Activated CD4-positive, alpha-beta memory T cell treated with anti-CD3 and anti-CD28 coated beads, Interleukin-2, amount 10 ng/mL, durations not matched to agents 7 days and 5 days (primary cell): ENCODE measurements around the gene GRK3. TPM values are rescaled to one million over a fixed set of nuclear protein-coding genes. Genes with fewer than 3 reads are reported as not detected.

Experiments
- CTCF ChIA-PET: fragments of 350-600 bp; sonication (Branson Sonifier 250); formaldehyde crosslinking; loops from one replicate; lab custom pipeline; 2021; ENCODE audit warnings: antibody characterized with exemption, inconsistent platforms; lab: Charles Lee
- POLR2A ChIA-PET: fragments of 350-600 bp; sonication (Branson Sonifier 250); formaldehyde crosslinking; loops from one replicate; lab custom pipeline; 2021; ENCODE audit warnings: antibody characterized with exemption; lab: Charles Lee
- DNase-seq: peaks from one replicate; pipeline ENCODE4 v3.0.0-alpha.2; 2020
- H3K27ac Mint-ChIP-seq: one replicate; pipeline ENCODE4 v1.8.0; 2021; ENCODE audit warnings: mild to moderate bottlenecking, mixed read lengths
- H3K27me3 Mint-ChIP-seq: one replicate; pipeline ENCODE4 v1.8.0; 2021; ENCODE audit warnings: mixed read lengths
- H3K36me3 Mint-ChIP-seq: one replicate; pipeline ENCODE4 v1.8.0; 2021; ENCODE audit warnings: low read depth, mixed read lengths
- H3K4me1 Mint-ChIP-seq: one replicate; pipeline ENCODE4 v1.8.0; 2021; ENCODE audit warnings: mixed read lengths
- H3K4me3 Mint-ChIP-seq: one replicate; pipeline ENCODE4 v1.8.0; 2021; ENCODE audit warnings: mild to moderate bottlenecking, mixed read lengths
- H3K9me3 Mint-ChIP-seq: one replicate; pipeline ENCODE4 v1.8.0; 2021; ENCODE audit warnings: mixed read lengths
- total RNA-seq, 2 experiments: library from RNA; stranded (reverse); gene quantifications; one replicate each; pipeline ENCODE4 v1.2.3, GENCODE V29; 2021

The GRK3 gene
- total RNA-seq, 2 experiments from 2014 or later, result 24.1 to 25.5 TPM

GRCh38 chr22:25726241-25726640 lies 161.8 kb downstream of the GRK3 start:
- H3K9me3 Mint-ChIP-seq, result no peaks in the 10 kb centered on the region
- peak overlapping the region; percentile 11 for H3K27ac Mint-ChIP-seq
- H3K27me3 Mint-ChIP-seq, result no peaks in the 10 kb centered on the region
- ChIA-PET POLR2A (no interaction called here), CTCF (interaction anchor here (0.7 to 1.6 kb wide), 3 partner anchors 47 to 279 kb away, joined by 3 to 5 read pairs (median 3); no protein-coding TSS in a partner anchor)
- peaks cover 10% of the 10 kb centered on the region for H3K36me3 Mint-ChIP-seq
- H3K4me1 Mint-ChIP-seq, result peaks cover 14% of the 10 kb centered on the region
- DNase-seq, result no peak
- no peak overlapping the region for H3K4me3 Mint-ChIP-seq

- no peaks in the 10 kb centered on the region for H3K27me3 Mint-ChIP-seq
- ChIA-PET POLR2A (no interaction called here), CTCF (interaction anchor here (1.1 kb wide), 1 partner anchor 280 kb away, joined by 4 read pairs; no protein-coding TSS in a partner anchor)
- no peak for DNase-seq
- peaks cover 6% of the 10 kb centered on the region for H3K36me3 Mint-ChIP-seq
- no peak overlapping the region for H3K4me3 Mint-ChIP-seq
- H3K27ac Mint-ChIP-seq, result no peak overlapping the region
- H3K4me1 Mint-ChIP-seq, result peaks cover 19% of the 10 kb centered on the region
- no peaks in the 10 kb centered on the region for H3K9me3 Mint-ChIP-seq
Measured at GRCh38 chr22:25728071-25728470, 163.6 kb downstream of the GRK3 start.

DNA sequence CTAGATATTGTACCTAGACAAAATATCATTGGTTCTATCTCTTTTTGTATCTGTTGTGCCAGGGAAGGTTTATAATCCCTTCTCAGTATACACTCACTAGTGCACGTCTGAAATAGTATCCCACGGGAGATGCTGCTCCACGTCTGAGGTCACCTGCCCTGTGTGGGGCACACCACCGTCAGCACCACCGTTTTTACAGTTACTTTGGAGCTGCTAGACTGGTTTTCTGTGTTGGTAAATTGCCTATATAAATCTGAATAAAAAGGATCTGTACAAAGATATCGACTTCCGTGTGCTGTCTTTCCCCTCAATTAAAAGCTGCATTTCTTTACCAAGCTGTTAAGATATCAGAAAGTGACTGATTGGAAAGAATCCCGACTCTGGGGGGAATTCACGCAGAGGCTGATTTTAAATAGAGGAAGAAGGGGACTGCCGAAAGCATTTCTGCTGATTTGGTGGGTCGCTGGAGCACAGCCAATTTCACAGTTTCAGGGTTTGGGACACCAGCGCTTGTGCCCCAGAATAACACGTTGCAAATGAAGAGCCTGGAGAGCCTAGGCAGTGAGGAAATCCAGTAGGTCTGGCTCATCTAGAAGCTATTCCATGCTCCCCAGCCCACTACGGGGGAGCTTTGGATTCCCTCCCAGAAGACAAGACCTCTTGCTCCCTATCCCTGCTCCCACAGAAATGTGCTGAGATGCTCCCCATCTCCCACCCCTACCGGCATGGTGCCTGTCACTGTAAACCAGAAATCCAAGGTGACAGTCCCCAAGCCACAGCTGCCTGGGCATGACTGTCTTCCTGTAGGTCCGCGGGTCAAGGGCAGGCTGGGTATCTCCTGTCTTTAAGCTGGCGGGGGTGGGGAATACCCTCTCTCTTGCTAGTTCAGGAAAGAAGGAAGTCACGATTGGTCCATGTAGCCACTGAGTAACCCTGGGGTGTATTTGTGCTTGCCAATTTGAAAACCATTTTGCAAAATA lies 164.8 kb downstream of the GRK3 start:
- ChIA-PET CTCF (interaction anchor here (1.8 kb wide), 1 partner anchor 44 kb away, joined by 7 read pairs; no protein-coding TSS in a partner anchor), POLR2A (interaction anchor here (0.9 kb wide), 1 partner anchor 28 kb away, joined by 3 read pairs; no protein-coding TSS in a partner anchor)
- no peak for DNase-seq
- H3K9me3 Mint-ChIP-seq, result peaks cover 3% of the 10 kb centered on the region
- no peaks in the 10 kb centered on the region for H3K27me3 Mint-ChIP-seq
- H3K27ac Mint-ChIP-seq, result no peak overlapping the region
- peaks cover 24% of the 10 kb centered on the region for H3K4me1 Mint-ChIP-seq
- peaks cover 5% of the 10 kb centered on the region for H3K36me3 Mint-ChIP-seq
- no peak overlapping the region for H3K4me3 Mint-ChIP-seq

DNA sequence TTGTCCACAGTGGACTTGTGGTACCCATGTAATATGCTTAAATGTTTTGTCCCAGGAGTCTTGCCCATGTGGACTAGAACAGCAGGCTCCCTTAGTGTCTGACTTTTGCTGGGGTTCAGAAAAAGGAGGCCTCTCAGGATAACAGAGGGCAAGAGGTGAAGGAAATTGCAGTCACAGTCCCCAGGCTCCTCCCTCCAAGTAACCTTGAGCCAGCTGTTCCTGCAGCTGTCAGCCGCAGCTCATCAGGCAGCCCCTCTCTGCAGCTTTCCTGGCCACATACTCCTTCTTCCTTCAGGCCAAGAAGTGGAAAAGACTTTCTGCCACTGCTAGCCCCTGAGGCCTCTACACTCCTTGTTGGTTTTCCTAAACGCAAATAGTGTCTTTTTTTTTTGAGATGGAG lies 171.2 kb downstream of the GRK3 start:
- POLR2A ChIA-PET, result interaction anchor here (0.7 to 2.9 kb wide), 5 partner anchors 9 to 33 kb away, joined by 3 to 49 read pairs (median 4); no protein-coding TSS in a partner anchor
- Mint-ChIP-seq H3K27ac (peak overlapping the region; percentile 98), H3K9me3 (peaks cover 6% of the 10 kb centered on the region), H3K4me1 (peaks cover 58% of the 10 kb centered on the region), H3K4me3 (no peak overlapping the region), H3K36me3 (peaks cover 30% of the 10 kb centered on the region), H3K27me3 (no peaks in the 10 kb centered on the region)
- CTCF ChIA-PET, result interaction anchor here (2.5 kb wide), 1 partner anchor 14 kb away, joined by 23 read pairs; no protein-coding TSS in a partner anchor
- no peak for DNase-seq

DNA sequence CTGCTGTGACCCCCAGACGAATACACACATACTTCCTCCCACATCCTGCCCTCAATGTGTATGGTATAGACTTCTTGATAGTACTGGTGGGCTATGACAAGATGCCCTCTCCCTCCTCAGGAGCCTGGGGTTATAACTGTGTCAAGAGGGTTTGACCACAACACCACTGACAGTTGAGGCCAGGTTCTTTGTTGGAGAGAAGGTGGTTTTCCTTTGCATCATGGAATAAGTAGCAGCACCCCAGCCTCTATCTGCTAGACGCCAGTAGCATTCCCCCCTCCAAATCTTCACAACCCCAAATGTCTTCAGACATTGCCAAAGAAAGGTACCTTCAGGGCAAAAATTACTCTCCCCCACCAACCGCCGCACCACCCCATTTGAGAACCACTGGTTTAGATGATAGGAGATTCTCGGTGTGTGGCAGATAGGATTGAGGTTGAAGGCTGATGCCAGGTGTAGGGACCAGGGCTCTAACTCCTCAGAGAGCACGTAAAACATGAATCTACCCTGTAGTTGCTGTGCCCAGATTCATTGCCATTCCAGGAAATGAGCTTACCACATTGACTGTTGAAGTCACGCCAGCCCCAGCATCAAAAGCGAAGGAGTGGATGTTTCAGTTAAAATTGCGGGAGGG lies 172.0 kb downstream of the GRK3 start:
- Mint-ChIP-seq H3K4me1 (peaks cover 57% of the 10 kb centered on the region), H3K9me3 (peaks cover 8% of the 10 kb centered on the region), H3K27ac (peak overlapping the region; percentile 98), H3K4me3 (peak overlapping the region; percentile 39), H3K27me3 (no peaks in the 10 kb centered on the region), H3K36me3 (peaks cover 34% of the 10 kb centered on the region)
- POLR2A ChIA-PET, result interaction anchor here (1.1 to 2.9 kb wide), 6 partner anchors 9 to 289 kb away, joined by 4 to 49 read pairs (median 7); no protein-coding TSS in a partner anchor
- CTCF ChIA-PET, result interaction anchor here (1.1 to 2.5 kb wide), 3 partner anchors 12 to 36 kb away, joined by 4 to 23 read pairs (median 6); no protein-coding TSS in a partner anchor
- DNase-seq, result peak; percentile 82

- no peak overlapping the region for H3K4me3 Mint-ChIP-seq
- peak overlapping the region; percentile 42 for H3K27ac Mint-ChIP-seq
Measured at GRCh38 chr22:25739659-25740344, 175.3 kb downstream of the GRK3 start.

DNA sequence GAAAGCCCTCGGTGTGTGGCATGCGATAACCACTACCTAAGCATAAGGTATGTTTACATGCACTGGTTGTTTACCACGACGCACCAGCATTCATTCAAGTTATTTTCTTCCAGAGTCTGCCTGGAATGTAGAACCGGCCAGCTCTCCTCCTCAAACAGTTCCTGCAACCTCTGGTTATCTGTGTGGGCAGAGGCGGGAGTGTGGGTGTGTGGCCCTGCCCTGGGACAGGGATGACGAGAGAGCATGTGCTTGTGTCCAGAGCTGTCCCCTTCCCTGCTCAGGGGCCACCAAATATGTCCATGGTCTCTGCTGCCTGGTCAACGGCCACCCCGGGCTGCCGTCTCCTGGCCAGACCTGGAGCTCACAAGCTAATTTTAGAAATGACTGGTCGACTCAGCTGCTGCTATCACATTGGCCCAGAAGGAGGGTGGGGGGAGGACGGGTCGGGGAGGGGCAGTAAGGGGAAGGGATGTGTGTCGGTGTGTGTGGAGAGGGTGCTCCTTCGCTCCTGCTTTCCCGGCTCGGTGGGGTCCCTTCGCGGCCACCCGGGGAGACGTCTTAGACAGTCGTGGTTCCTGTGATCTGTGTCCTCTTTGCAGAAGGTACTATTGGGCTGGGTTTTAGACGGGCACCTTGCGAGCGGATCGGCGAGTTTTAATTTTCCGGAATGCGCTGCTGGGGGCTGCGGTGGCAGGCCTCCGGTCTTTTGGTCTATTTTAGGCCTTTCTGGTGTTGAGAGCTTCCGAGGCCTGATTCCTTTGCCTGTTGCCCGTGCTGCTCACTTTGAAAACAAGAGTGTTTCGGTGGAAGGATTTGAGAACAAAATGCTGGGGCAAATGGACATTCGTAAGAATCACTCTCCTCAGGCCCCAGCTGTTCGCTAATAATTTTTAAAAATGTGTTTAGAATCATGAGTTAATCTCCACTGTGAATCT lies 177.5 kb downstream of the GRK3 start, which contains the start of gene MYO18B:
Gene MYO18B, plus strand, starts transcription at position 497 of the 935 bp plus-strand sequence. CDS start 18,905 bp downstream, outside the sequence.
- H3K4me1 Mint-ChIP-seq, result peaks cover 54% of the 10 kb centered on the region
- DNase-seq, result no peak
- no peak within 1 kb of the TSS for H3K4me3 Mint-ChIP-seq
- ChIA-PET POLR2A (interaction anchor here (0.6 kb wide), 1 partner anchor 179 kb away, joined by 3 read pairs; no protein-coding TSS in a partner anchor), CTCF (no interaction called here)
- peaks cover 6% of the 10 kb centered on the region for H3K9me3 Mint-ChIP-seq
- no peaks in the 10 kb centered on the region for H3K27me3 Mint-ChIP-seq
- peak within 1 kb of the TSS; percentile 26 for H3K27ac Mint-ChIP-seq
- H3K36me3 Mint-ChIP-seq, result peaks cover 38% of the 10 kb centered on the region

More at GRCh38 chr22:25739659-25740344, 175.3 kb downstream of the GRK3 start:
- Mint-ChIP-seq H3K9me3 (peaks cover 6% of the 10 kb centered on the region), H3K36me3 (peaks cover 41% of the 10 kb centered on the region), H3K27me3 (no peaks in the 10 kb centered on the region), H3K4me1 (peaks cover 58% of the 10 kb centered on the region)
- POLR2A ChIA-PET, result no interaction called here
- DNase-seq, result no peak
- CTCF ChIA-PET, result no interaction called here

GRCh38 chr22:25742918-25743708 lies 178.6 kb downstream of the GRK3 start:
- Mint-ChIP-seq H3K4me3 (no peak overlapping the region), H3K27ac (no peak overlapping the region), H3K27me3 (no peaks in the 10 kb centered on the region), H3K4me1 (peaks cover 53% of the 10 kb centered on the region), H3K9me3 (peaks cover 9% of the 10 kb centered on the region), H3K36me3 (peaks cover 41% of the 10 kb centered on the region)
- POLR2A ChIA-PET, result no interaction called here
- no peak for DNase-seq
- CTCF ChIA-PET, result no interaction called here

- no peak overlapping the region for H3K27ac Mint-ChIP-seq
- POLR2A ChIA-PET, result interaction anchor here (1.2 to 1.5 kb wide), 2 partner anchors 8 to 9 kb away, joined by 3 to 8 read pairs; no protein-coding TSS in a partner anchor
Measured at GRCh38 chr22:25744694-25745093, 180.2 kb downstream of the GRK3 start.

GRCh38 chr22:25745341-25746011 lies 181.0 kb downstream of the GRK3 start:
- no peak for DNase-seq
- POLR2A ChIA-PET, result interaction anchor here (1.2 to 1.5 kb wide), 3 partner anchors 8 to 35 kb away, joined by 3 to 8 read pairs (median 4); no protein-coding TSS in a partner anchor
- Mint-ChIP-seq H3K27ac (peak overlapping the region; percentile 78), H3K4me3 (no peak overlapping the region), H3K4me1 (peaks cover 66% of the 10 kb centered on the region), H3K36me3 (peaks cover 53% of the 10 kb centered on the region), H3K27me3 (no peaks in the 10 kb centered on the region), H3K9me3 (peaks cover 7% of the 10 kb centered on the region)
- CTCF ChIA-PET, result interaction anchor here (1.1 kb wide), 1 partner anchor 12 kb away, joined by 3 read pairs; no protein-coding TSS in a partner anchor

More at GRCh38 chr22:25744694-25745093, 180.2 kb downstream of the GRK3 start:
- H3K4me1 Mint-ChIP-seq, result peaks cover 60% of the 10 kb centered on the region
- CTCF ChIA-PET, result interaction anchor here (1.1 kb wide), 1 partner anchor 12 kb away, joined by 3 read pairs; no protein-coding TSS in a partner anchor
- H3K27me3 Mint-ChIP-seq, result no peaks in the 10 kb centered on the region
- DNase-seq, result no peak
- H3K9me3 Mint-ChIP-seq, result peaks cover 9% of the 10 kb centered on the region
- H3K4me3 Mint-ChIP-seq, result no peak overlapping the region
- H3K36me3 Mint-ChIP-seq, result peaks cover 52% of the 10 kb centered on the region
